Measurements from ENCODE around the gene PDE4A. TPM values are rescaled to one million over a fixed set of nuclear protein-coding genes. Genes with fewer than 3 reads are reported as not detected.
"Not testable (repeated sequence)": the region's sequence is repeated elsewhere in the genome, so short reads cannot be mapped to it uniquely, and the experiment has no call there.

The PDE4A gene
- total RNA-seq, 4 donors from 2014 or later: 9.0 to 15.9 (median 13.1) TPM

GRCh38 chr19:10407096-10407495 lies 13.2 kb upstream of the PDE4A start:
- Histone ChIP-seq H3K27me3 (peaks cover 66% of the 10 kb centered on the region), H3K27ac (no peak overlapping the region), H3K4me3 (no peak overlapping the region), H3K4me1 (peaks cover 14 to 25% (median 19%) of the 10 kb centered on the region in 4 donors), H3K36me3 (no peaks in the 10 kb centered on the region), H3K9me3 (no peaks in the 10 kb centered on the region)
- no peak for DNase-seq
- intact Hi-C loops (cut with DNase I; ENCODE audit: low total_unique reads) (no loop called here), in situ Hi-C loops (cut with MboI; ENCODE audit: low pct_ligation_motif_present in 1 of 4, low pct_unique_long_range_greater_than_20kb in 1 of 4, low sequenced_read_pairs in 3 of 4) (no loop called here)
- no peak for TF ChIP-seq POLR2A (IDR thresholded peaks at IDR 0.05)
- TF ChIP-seq EP300 (IDR thresholded peaks at IDR 0.05; ENCODE audit: low read depth): no peak
- no peak for TF ChIP-seq CTCF (IDR thresholded peaks at IDR 0.05)
- TF ChIP-seq POLR2AphosphoS5 (IDR thresholded peaks at IDR 0.05): no peak

- Histone ChIP-seq H3K9me3 (no peaks in the 10 kb centered on the region), H3K36me3 (no peaks in the 10 kb centered on the region), H3K27ac (peak overlapping the region; percentile 38 to 62 (median 54)), H3K4me1 (peaks cover 11 to 17% (median 12%) of the 10 kb centered on the region in 4 donors), H3K27me3 (peaks cover 66% of the 10 kb centered on the region), H3K4me3 (no peak overlapping the region)
- DNase-seq: peak; percentile 62
- TF ChIP-seq POLR2A (IDR thresholded peaks at IDR 0.05): no peak
- TF ChIP-seq POLR2AphosphoS5 (IDR thresholded peaks at IDR 0.05): peak in 1 of 3 donors; percentile 8
- intact Hi-C loops (cut with DNase I; ENCODE audit: low total_unique reads) (no loop called here), in situ Hi-C loops (cut with MboI; ENCODE audit: low pct_ligation_motif_present in 1 of 4, low pct_unique_long_range_greater_than_20kb in 1 of 4, low sequenced_read_pairs in 3 of 4) (no loop called here)
- 54 to 62% methylated on average over 8 to 18 of the region's 18 CpGs for WGBS, 2 donors (ENCODE audit: low coverage in 1 of 2)
Observed at GRCh38 chr19:10408511-10409283, 11.6 kb upstream of the PDE4A start.

- H3K4me3 ChIP-seq; H3K36me3 ChIP-seq; DNase-seq; intact Hi-C loops (cut with DNase I; ENCODE audit: low total_unique reads); H3K27ac ChIP-seq; H3K4me1 ChIP-seq; in situ Hi-C loops (cut with MboI; ENCODE audit: low pct_ligation_motif_present in 1 of 4, low pct_unique_long_range_greater_than_20kb in 1 of 4, low sequenced_read_pairs in 3 of 4); H3K9me3 ChIP-seq: not testable (repeated sequence)
- H3K27me3 ChIP-seq: peaks cover 71% of the 10 kb centered on the region
- WGBS, 2 donors (ENCODE audit: low coverage in 1 of 2): 49 to 64% methylated on average over 4 to 5 of the region's 5 CpGs
Observed at GRCh38 chr19:10411224-10411623, 9.1 kb upstream of the PDE4A start.

GRCh38 chr19:10412257-10412977 lies 7.9 kb upstream of the PDE4A start:
- TF ChIP-seq POLR2AphosphoS5 (IDR thresholded peaks at IDR 0.05) (peak in 1 of 3 donors; percentile 25), POLR2A (IDR thresholded peaks at IDR 0.05) (no peak), CTCF (IDR thresholded peaks at IDR 0.05) (no peak)
- H3K36me3 ChIP-seq: no peaks in the 10 kb centered on the region
- no peak for DNase-seq
- peaks cover 0 to 12% (median 9%) of the 10 kb centered on the region in 4 donors for H3K4me1 ChIP-seq
- in situ Hi-C loops (cut with MboI; ENCODE audit: low pct_ligation_motif_present in 1 of 4, low pct_unique_long_range_greater_than_20kb in 1 of 4, low sequenced_read_pairs in 3 of 4) (no loop called here), intact Hi-C loops (cut with DNase I; ENCODE audit: low total_unique reads) (no loop called here)
- H3K4me3 ChIP-seq: no peak overlapping the region
- WGBS, 2 donors (ENCODE audit: low coverage in 1 of 2): 50 to 57% methylated on average over 13 of the region's 13 CpGs
- peaks cover 71% of the 10 kb centered on the region for H3K27me3 ChIP-seq
- peak overlapping the region; percentile 25 to 61 (median 46) for H3K27ac ChIP-seq
- H3K9me3 ChIP-seq: peaks cover 0 to 3% of the 10 kb centered on the region in 2 donors

GRCh38 chr19:10416083-10416379 lies 4.3 kb upstream of the PDE4A start:
- DNase-seq: no peak
- peaks cover 0 to 3% of the 10 kb centered on the region in 2 donors for H3K9me3 ChIP-seq
- peak overlapping the region in 3 of 4 donors; percentile 23 to 52 (median 42) for H3K4me3 ChIP-seq
- peaks cover 9 to 39% (median 29%) of the 10 kb centered on the region in 4 donors for H3K4me1 ChIP-seq
- H3K36me3 ChIP-seq: no peaks in the 10 kb centered on the region
- TF ChIP-seq CTCF (IDR thresholded peaks at IDR 0.05) (no peak), POLR2A (IDR thresholded peaks at IDR 0.05) (no peak), POLR2AphosphoS5 (IDR thresholded peaks at IDR 0.05) (no peak), EP300 (IDR thresholded peaks at IDR 0.05; ENCODE audit: low read depth) (no peak)
- in situ Hi-C loops (cut with MboI; ENCODE audit: low pct_ligation_motif_present in 1 of 4, low pct_unique_long_range_greater_than_20kb in 1 of 4, low sequenced_read_pairs in 3 of 4): no loop called here
- WGBS, 2 donors (ENCODE audit: low coverage in 1 of 2): 8% methylated on average over 9 of the region's 9 CpGs; no CpG with 5 or more reads in 1 of the 2 donors
- intact Hi-C loops (cut with DNase I; ENCODE audit: low total_unique reads): no loop called here
- peaks cover 74% of the 10 kb centered on the region for H3K27me3 ChIP-seq
- peak overlapping the region; percentile 34 to 59 (median 35) for H3K27ac ChIP-seq

All from transverse colon (tissue), 4 donors.